Heart right ventricle (tissue), 16 donors: ENCODE data around the gene SDK2. TPM values are rescaled to one million over a fixed set of nuclear protein-coding genes. Genes with fewer than 3 reads are reported as not detected.

Source experiments
- ATAC-seq, 8 donors: fragments of 200-7000 bp; cut with Tn5 transposase; one replicate each; pipeline ENCODE4 v1.9.1; 2020; ENCODE audit warnings: mild to moderate bottlenecking in 8 of 8, moderate library complexity in 8 of 8, moderate number of reproducible peaks in 1 of 8
- DNase-seq, 2 donors: peaks; one replicate each; pipeline ENCODE4 v3.0.0-alpha.2; 2020
- H3K27ac ChIP-seq, 10 donors: fragments of 200-600 bp; sonication (generic) in 2 of 10; one replicate each; pipeline versions ENCODE4 v1.5.0 to v1.8.0; 2020 to 2022; ENCODE audit warnings: mild to moderate bottlenecking in 3 of 10
- H3K27me3 ChIP-seq, 7 donors: fragments of 200-600 bp; one replicate each; pipeline ENCODE4 v1.8.0; 2021 to 2022; ENCODE audit warnings: mild to moderate bottlenecking in 2 of 7
- H3K36me3 ChIP-seq, 9 donors: fragments of 200-600 bp; sonication (generic) in 1 of 9; one replicate each; pipeline versions ENCODE4 v1.5.0 to v1.8.0; 2020 to 2022; ENCODE audit warnings: mild to moderate bottlenecking in 2 of 9
- H3K4me1 ChIP-seq, 9 donors: fragments of 200-600 bp; sonication (generic) in 1 of 9; one replicate each; pipeline versions ENCODE4 v1.5.0 to v1.8.0; 2020 to 2022; ENCODE audit warnings: mild to moderate bottlenecking in 4 of 9
- H3K4me3 ChIP-seq, 10 donors: fragments of 200-600 bp; sonication (generic) in 2 of 10; one replicate each; pipeline versions ENCODE4 v1.5.0 to v1.8.0; 2020 to 2022; ENCODE audit warnings: mild to moderate bottlenecking in 7 of 10, moderate library complexity in 2 of 10
- H3K9me3 ChIP-seq, 11 donors: fragments of 200-600 bp in 10 of 11; sonication (generic) in 2 of 11; one replicate each; pipeline versions ENCODE4 v1.5.0 to v1.8.0; 2013 to 2022; ENCODE audit warnings: mild to moderate bottlenecking in 2 of 11, control low read depth in 1 of 11, moderate library complexity in 1 of 11
- WGBS, 2 donors: extraction: QIAGEN DNeasy Blood & Tissue Kit; methylation state at CpG; one replicate each; pipeline ENCODE4 v1.1.7; 2013; ENCODE audit warnings: inconsistent platforms in 1 of 2; 5-methylcytosine and 5-hydroxymethylcytosine counted together
- intact Hi-C, 10 donors: fragments of 100-400 bp; cut with DNase I; formaldehyde crosslinking; loops; one replicate each; pipeline versions ENCODE4 v1.11.1 to v1.14.2; 2022
- polyA plus RNA-seq, 2 donors: library from polyadenylated mRNA; stranded (reverse); fragments of 200-250 nt; gene quantifications; one replicate each; pipeline ENCODE4 v1.2.3, GENCODE V29; 2013
- total RNA-seq, 10 donors: library from RNA; stranded (reverse); fragmentation: NEBNext Ultra II Directional in 3 of 10; extraction: Animal tissue kit (Norgen Biotek cat#: 25700) in 3 of 10; gene quantifications; one replicate each; pipeline versions ENCODE4 v1.2.1 to v1.2.4, GENCODE V29; 2021 to 2023
- TF ChIP-seq, protein P1 (sequence below), 9 donors: fragments of 200-600 bp; sonication (generic) in 2 of 9; IDR thresholded peaks; one replicate each; pipeline versions ENCODE4 v1.5.0 to v1.8.0; 2021 to 2022; ENCODE audit warnings: antibody characterized with exemption in 9 of 9, mild to moderate bottlenecking in 5 of 9, moderate library complexity in 1 of 9
- donor health status: Arrhythmogenic right ventricular cardiomyopathy.
- donor health status: ischemic (EF 13 %, LVEDD 7.1; RV severe dilation, severe dysfunction).
- donor health status: healthy with polysubstance abuse.
- donor health status: DM: no; HTN: yes; CAD: no.
- donor health status: DM: no; HTN: no; CAD: no.
- donor health status: ischemic (EF 25% LVEDD 6.9; RV normal size, moderate dysfunction).
- donor health status: ischemic (EF 25% LVEDD 5.7; RV mildly dilated, moderate dysfunction).
- donor health status: healthy.
- donor health status: DM: yes; HTN: yes; CAD: no.
- donor health status: Ischemic cardiomyopathy.
- donor health status: ischemic (EF 35%, LVEDD 5.7; RV mildly dilated, moderate dysfunction).
- donor health status: nonischemic (EF 11% LVEDD 7.7; RV severe dilation, severe dysfunction).
- donor health status: DM: yes; HTN: yes; CAD: no.
- donor health status: PGD.
- donor health status: ischemic (EF 29% LVEDD 5.4; RV normal size, mild dysfunction).
- donor health status: nonischemic (EF 23%, LVEDD 6.1; RV moderate dilation, normal function).

Gene SDK2
- total and polyA plus RNA-seq, 12 donors, result 0.44 to 4.2 (median 1.9) TPM

DNA sequence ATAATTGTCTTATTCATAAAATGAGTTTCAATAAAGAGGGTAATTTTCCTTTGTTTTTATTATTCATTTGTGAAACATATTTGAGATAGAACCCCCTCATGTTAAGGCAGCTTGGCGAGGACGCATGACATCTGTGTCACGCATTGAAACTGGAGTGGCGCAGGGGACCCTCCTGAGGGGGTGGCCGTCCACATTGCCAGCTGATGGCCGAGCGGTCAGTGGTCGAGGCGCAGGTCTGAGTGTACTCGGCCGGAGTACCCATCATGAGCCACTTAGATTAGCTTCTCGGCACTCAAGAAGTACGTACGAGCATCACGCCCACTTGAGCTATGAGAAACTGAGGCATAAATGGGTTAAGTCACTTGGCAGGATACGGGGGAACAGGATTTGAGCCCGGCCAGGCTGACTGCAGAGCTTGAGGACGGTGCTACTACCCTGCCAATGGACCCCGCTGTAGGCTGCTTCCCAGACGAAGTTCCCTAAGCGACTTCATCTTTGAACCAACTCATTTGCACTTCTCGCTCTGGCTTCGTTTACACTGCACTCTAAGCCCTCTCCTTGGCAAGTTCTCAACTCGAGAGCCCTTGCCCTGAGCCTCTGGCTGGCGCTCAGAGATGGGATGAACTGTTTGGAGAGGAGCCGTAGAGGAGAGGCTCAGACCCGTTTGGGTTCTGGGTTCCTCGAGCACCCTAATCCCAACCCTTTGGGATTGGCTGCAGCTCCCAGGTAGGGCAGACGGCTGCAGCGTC is 91.8 kb downstream of the SDK2 start:
- intact Hi-C loops, result no loop called here
- ATAC-seq, result no peak

DNA sequence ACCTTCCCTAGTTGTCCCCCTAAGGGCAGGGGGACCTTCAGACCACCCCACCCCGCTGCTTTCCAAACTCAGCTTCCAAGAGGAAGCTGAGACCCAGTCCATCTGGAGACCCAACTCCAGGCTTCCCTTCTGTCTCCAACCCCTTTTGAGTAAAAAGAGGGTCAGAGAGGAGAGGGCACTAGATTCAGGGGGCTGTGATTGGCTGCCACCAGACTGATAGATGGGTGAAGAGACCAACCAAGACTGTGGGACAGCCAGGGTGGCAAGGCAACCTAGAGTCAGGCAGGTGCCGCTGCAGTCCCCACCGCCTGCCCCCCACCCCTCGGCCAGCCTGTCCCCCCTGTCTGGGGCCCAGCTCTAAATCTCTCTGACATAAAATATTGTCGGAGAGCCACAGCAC is 92.5 kb downstream of the SDK2 start:
- Histone ChIP-seq H3K27me3 (peaks cover 0 to 4% (median 0%) of the 10 kb centered on the region in 7 donors), H3K27ac (no peak overlapping the region), H3K4me3 (no peak overlapping the region), H3K4me1 (peaks cover 0 to 10% (median 0%) of the 10 kb centered on the region in 9 donors), H3K9me3 (peaks cover 0 to 4% (median 0%) of the 10 kb centered on the region in 11 donors), H3K36me3 (no peaks in the 10 kb centered on the region)
- TF ChIP-seq, protein P1, sequence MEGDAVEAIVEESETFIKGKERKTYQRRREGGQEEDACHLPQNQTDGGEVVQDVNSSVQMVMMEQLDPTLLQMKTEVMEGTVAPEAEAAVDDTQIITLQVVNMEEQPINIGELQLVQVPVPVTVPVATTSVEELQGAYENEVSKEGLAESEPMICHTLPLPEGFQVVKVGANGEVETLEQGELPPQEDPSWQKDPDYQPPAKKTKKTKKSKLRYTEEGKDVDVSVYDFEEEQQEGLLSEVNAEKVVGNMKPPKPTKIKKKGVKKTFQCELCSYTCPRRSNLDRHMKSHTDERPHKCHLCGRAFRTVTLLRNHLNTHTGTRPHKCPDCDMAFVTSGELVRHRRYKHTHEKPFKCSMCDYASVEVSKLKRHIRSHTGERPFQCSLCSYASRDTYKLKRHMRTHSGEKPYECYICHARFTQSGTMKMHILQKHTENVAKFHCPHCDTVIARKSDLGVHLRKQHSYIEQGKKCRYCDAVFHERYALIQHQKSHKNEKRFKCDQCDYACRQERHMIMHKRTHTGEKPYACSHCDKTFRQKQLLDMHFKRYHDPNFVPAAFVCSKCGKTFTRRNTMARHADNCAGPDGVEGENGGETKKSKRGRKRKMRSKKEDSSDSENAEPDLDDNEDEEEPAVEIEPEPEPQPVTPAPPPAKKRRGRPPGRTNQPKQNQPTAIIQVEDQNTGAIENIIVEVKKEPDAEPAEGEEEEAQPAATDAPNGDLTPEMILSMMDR (IDR thresholded peaks at IDR 0.05), result no peak
- DNase-seq, result no peak
- WGBS, 2 donors, result 68 to 82% methylated on average over 5 of the region's 5 CpGs
- no peak for ATAC-seq
- intact Hi-C loops, result no loop called here

More for the DNA sequence above, 91.8 kb downstream of the SDK2 start:
- Histone ChIP-seq H3K9me3 (peaks cover 0 to 4% (median 0%) of the 10 kb centered on the region in 11 donors), H3K4me3 (no peak overlapping the region), H3K36me3 (no peaks in the 10 kb centered on the region), H3K27ac (no peak overlapping the region), H3K27me3 (peaks cover 0 to 4% (median 0%) of the 10 kb centered on the region in 7 donors), H3K4me1 (peaks cover 0 to 10% (median 0%) of the 10 kb centered on the region in 9 donors)
- WGBS, 2 donors, result 86 to 89% methylated on average over 30 of the region's 30 CpGs
- TF ChIP-seq, protein P1 (IDR thresholded peaks at IDR 0.05), result no peak
- no peak for DNase-seq

DNA sequence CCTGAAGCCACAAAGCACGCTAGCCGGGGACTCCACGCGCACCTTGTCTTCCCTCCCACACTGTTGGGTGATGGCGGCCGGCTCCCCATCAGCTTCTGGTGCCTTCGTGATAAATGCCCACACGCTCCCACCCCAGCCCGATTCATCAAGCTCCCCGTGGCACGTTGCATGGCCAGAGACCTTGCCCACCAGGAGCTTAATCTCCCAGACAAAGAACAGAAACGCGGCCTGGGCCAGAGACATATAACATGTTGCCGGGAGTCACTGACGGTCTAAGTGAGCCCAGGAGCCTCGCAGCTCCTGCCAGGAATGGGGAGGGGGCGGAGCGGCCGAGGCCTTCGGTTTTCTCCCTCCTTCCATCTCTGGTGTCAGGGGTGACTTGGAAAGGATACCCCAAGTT is 93.1 kb downstream of the SDK2 start:
- intact Hi-C loops, result no loop called here
- no peak overlapping the region for H3K4me3 ChIP-seq
- H3K27ac ChIP-seq, result no peak overlapping the region
- H3K27me3 ChIP-seq, result peaks cover 0 to 4% (median 0%) of the 10 kb centered on the region in 7 donors
- H3K4me1 ChIP-seq, result peaks cover 0 to 10% (median 0%) of the 10 kb centered on the region in 9 donors
- H3K9me3 ChIP-seq, result peaks cover 0 to 4% (median 0%) of the 10 kb centered on the region in 11 donors
- ATAC-seq, result no peak
- no peaks in the 10 kb centered on the region for H3K36me3 ChIP-seq
- no peak for DNase-seq
- 88% methylated on average over 20 of the region's 20 CpGs for WGBS, 2 donors
- TF ChIP-seq, protein P1 (IDR thresholded peaks at IDR 0.05), result no peak

DNA sequence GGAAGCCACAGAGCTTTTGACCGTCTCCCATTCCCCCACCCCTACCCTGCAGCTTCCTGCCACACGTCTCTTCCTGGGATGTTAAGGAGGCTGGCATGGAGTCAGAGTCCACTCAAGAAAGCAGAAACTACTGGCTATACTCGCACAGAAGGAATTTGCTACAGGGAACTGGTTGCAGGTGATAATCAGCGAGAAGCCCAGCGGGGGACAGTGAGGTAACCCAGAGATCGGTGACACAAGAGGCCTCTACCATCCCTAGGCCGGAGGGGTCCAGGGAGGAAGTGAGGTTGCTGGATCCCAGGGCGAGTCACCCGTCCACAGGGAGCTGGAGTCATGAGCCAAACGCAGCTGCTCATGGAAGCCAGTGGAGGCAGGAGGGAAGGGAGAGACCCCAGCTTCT is 93.7 kb downstream of the SDK2 start:
- Histone ChIP-seq H3K4me3 (no peak overlapping the region), H3K27me3 (peaks cover 0 to 4% (median 0%) of the 10 kb centered on the region in 7 donors), H3K4me1 (peaks cover 0 to 10% (median 0%) of the 10 kb centered on the region in 9 donors), H3K36me3 (no peaks in the 10 kb centered on the region), H3K27ac (no peak overlapping the region), H3K9me3 (peaks cover 0 to 4% (median 0%) of the 10 kb centered on the region in 11 donors)
- DNase-seq (no peak), ATAC-seq (no peak)
- TF ChIP-seq, protein P1 (IDR thresholded peaks at IDR 0.05), result no peak
- intact Hi-C loops, result no loop called here
- WGBS, 2 donors, result 59 to 65% methylated on average over 10 of the region's 10 CpGs
